Choroid plexus epithelial cell (primary cell): ENCODE measurements around the gene ZDHHC14.

Source experiments
- DNase-seq: peaks from one replicate; pipeline ENCODE4 v3.0.0-alpha.2; 2010; ENCODE audit warnings: low read depth
- H3K4me3 ChIP-seq: 2 replicates; pipeline ENCODE4 v1.5.1; 2011; ENCODE audit warnings: low read depth, mild to moderate bottlenecking, control low read depth, low read length, moderate library complexity
- CTCF ChIP-seq: conservative IDR thresholded peaks from 2 replicates; pipeline ENCODE4 v1.5.1; 2011; ENCODE audit warnings: low read depth, mild to moderate bottlenecking, control low read depth, inconsistent platforms, low read length, moderate library complexity

Gene ZDHHC14

GRCh38 chr6:157521362-157522335, 140.7 kb downstream of the ZDHHC14 start:
- DNase-seq = no peak
- H3K4me3 ChIP-seq = no peak overlapping the region
- TF ChIP-seq CTCF = no peak

- no peak overlapping the region for H3K4me3 ChIP-seq
- no peak for DNase-seq
- no peak for TF ChIP-seq CTCF
These were observed 141.5 kb downstream of the ZDHHC14 start for GRCh38 chr6:157522472-157522871.

- no peak for DNase-seq
- no peak overlapping the region for H3K4me3 ChIP-seq
- TF ChIP-seq CTCF = no peak
These were observed 143.7 kb downstream of the ZDHHC14 start for GRCh38 chr6:157524735-157525134.

- no peak for DNase-seq
- H3K4me3 ChIP-seq = no peak overlapping the region
- no peak for TF ChIP-seq CTCF
These were observed 144.4 kb downstream of the ZDHHC14 start for GRCh38 chr6:157525292-157525889.

GRCh38 chr6:157525918-157526425, 145.0 kb downstream of the ZDHHC14 start:
- H3K4me3 ChIP-seq = no peak overlapping the region
- no peak for TF ChIP-seq CTCF
- no peak for DNase-seq

GRCh38 chr6:157527471-157527907, 146.5 kb downstream of the ZDHHC14 start:
- peak; percentile 45 for TF ChIP-seq CTCF
- peak; percentile 97 for DNase-seq

More at GRCh38 chr6:157527471-157527907, 146.5 kb downstream of the ZDHHC14 start:
- H3K4me3 ChIP-seq = no peak overlapping the region
